Coronary artery (tissue), 2 donors: Measurements from ENCODE around the gene NPS.

ENCODE experiments used
- DNase-seq: peaks from one replicate; pipeline ENCODE4 v3.0.0-alpha.2; 2017; ENCODE audit warnings: low spot score
- H3K27ac ChIP-seq, 2 donors: fragments of 200-600 bp; sonication (generic); one replicate each; pipeline ENCODE4 v1.5.1; 2016 to 2019
- H3K4me3 ChIP-seq: fragments of 200-600 bp; sonication (generic); 2 replicates; pipeline ENCODE4 v1.5.1; 2016; ENCODE audit warnings: mild to moderate bottlenecking, moderate library complexity
- TF ChIP-seq, protein P1 (sequence below): fragments of 200-600 bp; sonication (generic); IDR thresholded peaks from one replicate; pipeline ENCODE4 v1.5.1; 2019; ENCODE audit warnings: antibody characterized with exemption

The NPS gene

DNA sequence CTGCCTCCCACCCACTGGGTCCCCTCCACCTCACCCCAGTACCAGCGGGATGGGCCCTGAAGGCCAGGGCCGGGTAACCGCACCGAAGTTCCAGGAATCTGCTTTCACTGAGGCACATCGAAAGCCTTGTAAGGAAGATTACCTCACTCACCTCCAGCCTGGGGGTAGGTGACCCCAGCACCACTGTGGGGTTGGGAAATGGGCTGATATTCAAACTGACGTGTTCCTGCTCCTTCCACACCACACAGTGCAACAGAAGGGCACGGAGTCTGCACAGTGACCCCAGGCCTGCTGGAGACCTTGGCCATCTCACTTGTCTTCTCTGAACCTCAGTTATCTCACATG is 29.8 kb downstream of the NPS start:
- no peak for DNase-seq
- Histone ChIP-seq H3K27ac (no peak overlapping the region), H3K4me3 (no peak overlapping the region)
- TF ChIP-seq, protein P1, sequence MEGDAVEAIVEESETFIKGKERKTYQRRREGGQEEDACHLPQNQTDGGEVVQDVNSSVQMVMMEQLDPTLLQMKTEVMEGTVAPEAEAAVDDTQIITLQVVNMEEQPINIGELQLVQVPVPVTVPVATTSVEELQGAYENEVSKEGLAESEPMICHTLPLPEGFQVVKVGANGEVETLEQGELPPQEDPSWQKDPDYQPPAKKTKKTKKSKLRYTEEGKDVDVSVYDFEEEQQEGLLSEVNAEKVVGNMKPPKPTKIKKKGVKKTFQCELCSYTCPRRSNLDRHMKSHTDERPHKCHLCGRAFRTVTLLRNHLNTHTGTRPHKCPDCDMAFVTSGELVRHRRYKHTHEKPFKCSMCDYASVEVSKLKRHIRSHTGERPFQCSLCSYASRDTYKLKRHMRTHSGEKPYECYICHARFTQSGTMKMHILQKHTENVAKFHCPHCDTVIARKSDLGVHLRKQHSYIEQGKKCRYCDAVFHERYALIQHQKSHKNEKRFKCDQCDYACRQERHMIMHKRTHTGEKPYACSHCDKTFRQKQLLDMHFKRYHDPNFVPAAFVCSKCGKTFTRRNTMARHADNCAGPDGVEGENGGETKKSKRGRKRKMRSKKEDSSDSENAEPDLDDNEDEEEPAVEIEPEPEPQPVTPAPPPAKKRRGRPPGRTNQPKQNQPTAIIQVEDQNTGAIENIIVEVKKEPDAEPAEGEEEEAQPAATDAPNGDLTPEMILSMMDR = no peak

- DNase-seq = no peak
- H3K4me3 ChIP-seq = no peak overlapping the region
- TF ChIP-seq, protein P1 = no peak
- no peak overlapping the region for H3K27ac ChIP-seq
Observed at GRCh38 chr10:127579640-127580039, 30.5 kb downstream of the NPS start.

DNA sequence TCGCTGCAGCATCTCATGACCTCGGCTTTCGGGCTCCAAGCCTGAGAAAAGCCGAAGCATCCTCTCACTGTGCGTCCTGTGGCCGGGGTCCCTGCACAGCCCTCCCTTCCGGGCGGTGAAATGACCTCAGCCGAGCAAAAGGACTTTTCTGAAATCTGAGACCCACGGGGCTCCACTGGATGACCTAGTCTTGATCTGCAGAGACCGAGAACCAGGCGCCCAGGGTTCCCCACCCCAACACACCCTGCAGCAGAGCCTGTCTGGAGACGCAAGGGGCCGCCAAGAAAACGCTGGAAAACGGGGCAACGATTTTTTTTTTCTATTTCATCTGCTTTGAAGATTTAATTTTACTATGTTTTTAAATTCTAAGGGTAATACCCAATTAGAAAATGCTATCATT is 31.7 kb downstream of the NPS start:
- DNase-seq = no peak
- TF ChIP-seq, protein P1 = no peak
- no peak overlapping the region for H3K4me3 ChIP-seq
- no peak overlapping the region for H3K27ac ChIP-seq

DNA sequence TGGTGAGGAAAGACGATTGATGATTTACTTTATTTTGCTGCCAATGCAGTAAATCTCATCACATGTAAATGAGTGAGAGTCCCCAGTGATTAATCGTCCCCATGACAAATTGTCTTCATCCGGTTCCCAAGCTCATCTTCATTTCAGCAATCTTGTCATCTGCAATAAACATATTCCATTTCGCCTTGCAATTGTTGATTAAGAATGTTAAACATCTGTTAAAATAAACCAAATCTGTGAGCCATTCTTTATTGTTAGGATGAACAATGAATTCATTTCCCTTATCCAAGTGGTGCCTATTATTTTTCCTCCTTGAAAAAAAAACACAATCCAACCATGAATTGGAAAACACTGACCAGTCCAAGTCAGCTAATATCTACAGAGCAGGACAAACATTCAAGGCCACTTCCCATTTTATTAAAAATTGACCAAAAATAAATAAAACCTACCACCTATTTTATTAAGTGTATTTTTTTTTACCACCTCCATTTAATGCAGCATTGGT is 36.5 kb downstream of the NPS start:
- H3K27ac ChIP-seq = no peak overlapping the region
- no peak overlapping the region for H3K4me3 ChIP-seq
- no peak for DNase-seq
- TF ChIP-seq, protein P1 = no peak

DNA sequence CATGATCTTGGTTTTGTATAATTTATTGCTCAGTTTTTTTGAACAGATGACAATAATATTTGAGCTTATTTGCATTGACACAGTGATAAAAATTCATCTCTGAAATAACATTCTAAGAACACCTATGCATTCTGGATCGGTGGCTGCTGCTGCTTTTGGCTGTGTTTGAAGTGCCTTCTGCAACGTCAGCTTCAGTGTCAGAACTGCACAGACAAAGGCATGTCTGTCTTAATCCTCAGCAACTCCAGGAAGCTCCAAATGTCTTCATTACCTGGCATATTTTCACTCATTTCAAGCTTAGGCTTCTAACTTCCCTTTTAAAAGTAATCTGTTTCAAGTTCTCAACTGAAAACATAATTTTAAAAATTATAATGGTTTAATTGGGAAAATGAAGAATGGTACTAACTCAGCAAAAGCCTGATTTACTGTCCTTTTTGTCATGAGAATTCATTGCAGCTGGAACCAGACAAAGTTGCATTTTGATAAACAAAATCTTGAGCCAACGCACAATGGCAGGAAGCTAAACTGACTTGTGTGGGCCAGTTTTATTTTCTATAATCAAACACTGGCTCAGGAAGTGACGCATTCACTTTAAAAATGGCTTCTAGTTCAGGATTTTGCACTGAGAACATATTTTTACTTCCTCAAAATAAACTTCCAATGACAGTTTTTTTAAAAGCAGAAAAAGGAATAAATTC is 38.7 kb downstream of the NPS start:
- Histone ChIP-seq H3K4me3 (no peak overlapping the region), H3K27ac (no peak overlapping the region)
- TF ChIP-seq, protein P1 = no peak
- DNase-seq = no peak

GRCh38 chr10:127592586-127592985 is 43.5 kb downstream of the NPS start:
- TF ChIP-seq, protein P1 = no peak
- no peak overlapping the region for H3K27ac ChIP-seq
- no peak overlapping the region for H3K4me3 ChIP-seq
- no peak for DNase-seq

DNA sequence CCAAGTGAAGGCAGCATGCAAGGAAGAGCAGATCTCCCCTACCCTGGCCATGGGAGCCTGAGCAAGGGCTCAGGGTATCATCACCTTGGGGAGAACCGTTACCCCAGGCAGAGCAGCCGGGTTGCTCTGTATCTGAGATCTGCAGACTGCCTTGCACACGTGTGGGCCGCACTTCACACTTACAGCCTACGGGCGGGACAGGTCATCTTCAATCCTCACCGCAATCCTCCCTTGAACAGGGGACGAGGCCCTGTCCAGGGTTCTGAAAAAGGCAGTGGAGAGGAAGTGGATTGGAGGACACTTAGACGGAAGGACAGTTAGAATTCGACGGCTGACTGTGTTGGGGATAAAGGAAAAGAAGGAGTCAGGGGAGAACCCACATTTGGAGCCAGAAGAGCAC is 51.4 kb downstream of the NPS start:
- H3K27ac ChIP-seq = no peak overlapping the region
- TF ChIP-seq, protein P1 = no peak
- no peak overlapping the region for H3K4me3 ChIP-seq
- no peak for DNase-seq
